HEK293 (cell line): ENCODE results near the gene TRIM26.
"Not testable (repeated sequence)": the region's sequence is repeated elsewhere in the genome, so short reads cannot be mapped to it uniquely, and the experiment has no call there.

Source experiments
- ZBTB20 ChIP-seq: fragments of 450-650 bp; formaldehyde crosslinking; IDR thresholded peaks from 2 replicates; pipeline ENCODE4 v1.5.1; 2016; ENCODE audit warnings: missing biosample characterization, missing genetic modification characterization
- ZFHX2 ChIP-seq: fragments of 450-650 bp; formaldehyde crosslinking; conservative IDR thresholded peaks from 2 replicates; pipeline ENCODE4 v1.5.1; 2016; ENCODE audit warnings: missing biosample characterization, missing genetic modification characterization
- ZNF274 ChIP-seq, 2 experiments: fragments of 200-500 bp in 1 of 2; fragments of 450-650 bp in 1 of 2; sonication (Bioruptor generic) in 1 of 2; formaldehyde crosslinking in 1 of 2; IDR thresholded peaks; 2 replicates each; pipeline versions ENCODE4 v1.5.1 to v1.6.1; 2014 to 2016; ENCODE audit warnings: borderline replicate concordance in 1 of 2, inconsistent platforms in 1 of 2, low read length in 1 of 2, missing biosample characterization in 1 of 2, missing genetic modification characterization in 1 of 2
- ZNF302 ChIP-seq: fragments of 450-650 bp; formaldehyde crosslinking; IDR thresholded peaks from 2 replicates; pipeline ENCODE4 v1.5.1; 2016; ENCODE audit warnings: missing biosample characterization, missing genetic modification characterization, low read depth
- ZNF549 ChIP-seq: fragments of 450-650 bp; IDR thresholded peaks from 2 replicates; pipeline ENCODE4 v1.5.1; 2018; ENCODE audit warnings: missing biosample characterization, missing genetic modification characterization, mild to moderate bottlenecking, inconsistent platforms, moderate library complexity
- ZNF596 ChIP-seq: fragments of 450-650 bp; IDR thresholded peaks from 2 replicates; pipeline ENCODE4 v1.5.0; 2018; ENCODE audit warnings: missing biosample characterization, mild to moderate bottlenecking, missing genetic modification characterization, moderate library complexity
- ZNF677 ChIP-seq: fragments of 450-650 bp; IDR thresholded peaks from 2 replicates; pipeline ENCODE4 v1.5.0; 2018; ENCODE audit warnings: missing biosample characterization, mild to moderate bottlenecking, missing genetic modification characterization, moderate library complexity
- ZNF76 ChIP-seq: fragments of 450-650 bp; formaldehyde crosslinking; IDR thresholded peaks from 2 replicates; pipeline ENCODE4; 2016; ENCODE audit warnings: low read depth, missing biosample characterization, missing genetic modification characterization, borderline replicate concordance
- ZNF785 ChIP-seq: fragments of 450-650 bp; formaldehyde crosslinking; IDR thresholded peaks from 2 replicates; pipeline ENCODE4 v1.5.1; 2016; ENCODE audit warnings: missing biosample characterization, missing genetic modification characterization
- TF ChIP-seq, protein P1 (sequence below): fragments of 450-650 bp; formaldehyde crosslinking; IDR thresholded peaks from 2 replicates; pipeline ENCODE4 v1.5.1; 2016; ENCODE audit warnings: missing biosample characterization, missing genetic modification characterization
- TF ChIP-seq, protein P2 (sequence below): fragments of 450-650 bp; formaldehyde crosslinking; IDR thresholded peaks from 2 replicates; pipeline ENCODE4 v1.5.1; 2016; ENCODE audit warnings: missing biosample characterization, missing genetic modification characterization
- TF ChIP-seq, protein P3 (sequence below): fragments of 450-650 bp; formaldehyde crosslinking; conservative IDR thresholded peaks from 2 replicates; pipeline ENCODE4 v1.5.1; 2016; ENCODE audit warnings: low read depth, missing biosample characterization, missing genetic modification characterization

DNA sequence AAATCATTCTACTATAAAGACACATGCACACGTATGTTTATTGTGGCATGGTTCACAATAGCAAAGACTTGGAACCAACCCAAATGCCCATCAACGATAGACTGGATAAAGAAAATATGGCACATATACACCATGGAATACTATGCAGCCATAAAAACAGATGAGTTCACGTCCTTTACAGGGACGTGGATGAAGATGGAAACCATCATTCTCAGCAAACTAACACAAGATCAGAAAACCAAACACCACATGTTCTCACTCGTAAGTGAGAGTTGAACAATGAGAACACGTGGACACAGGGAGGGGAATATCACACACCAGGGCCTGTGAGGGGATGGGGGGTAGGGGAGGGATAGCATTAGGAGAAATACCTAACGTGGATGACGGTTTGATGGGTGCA, 73.0 kb downstream of the TRIM26 start:
- not testable (repeated sequence) for TF ChIP-seq ZBTB20; ZNF302 (tag by site-specific recombination); ZNF596 (tag by site-specific recombination); ZNF785 (tag by site-specific recombination); ZFHX2 (tag by site-specific recombination); ZNF274 (IDR thresholded peaks at IDR 0.05; ENCODE audit: low read length); ZNF274 (tag by site-specific recombination; IDR thresholded peaks at IDR 0.05; ENCODE audit: borderline replicate concordance); ZNF677 (tag by site-specific recombination); ZNF549 (tag by site-specific recombination); ZNF76
- TF ChIP-seq, protein P1, sequence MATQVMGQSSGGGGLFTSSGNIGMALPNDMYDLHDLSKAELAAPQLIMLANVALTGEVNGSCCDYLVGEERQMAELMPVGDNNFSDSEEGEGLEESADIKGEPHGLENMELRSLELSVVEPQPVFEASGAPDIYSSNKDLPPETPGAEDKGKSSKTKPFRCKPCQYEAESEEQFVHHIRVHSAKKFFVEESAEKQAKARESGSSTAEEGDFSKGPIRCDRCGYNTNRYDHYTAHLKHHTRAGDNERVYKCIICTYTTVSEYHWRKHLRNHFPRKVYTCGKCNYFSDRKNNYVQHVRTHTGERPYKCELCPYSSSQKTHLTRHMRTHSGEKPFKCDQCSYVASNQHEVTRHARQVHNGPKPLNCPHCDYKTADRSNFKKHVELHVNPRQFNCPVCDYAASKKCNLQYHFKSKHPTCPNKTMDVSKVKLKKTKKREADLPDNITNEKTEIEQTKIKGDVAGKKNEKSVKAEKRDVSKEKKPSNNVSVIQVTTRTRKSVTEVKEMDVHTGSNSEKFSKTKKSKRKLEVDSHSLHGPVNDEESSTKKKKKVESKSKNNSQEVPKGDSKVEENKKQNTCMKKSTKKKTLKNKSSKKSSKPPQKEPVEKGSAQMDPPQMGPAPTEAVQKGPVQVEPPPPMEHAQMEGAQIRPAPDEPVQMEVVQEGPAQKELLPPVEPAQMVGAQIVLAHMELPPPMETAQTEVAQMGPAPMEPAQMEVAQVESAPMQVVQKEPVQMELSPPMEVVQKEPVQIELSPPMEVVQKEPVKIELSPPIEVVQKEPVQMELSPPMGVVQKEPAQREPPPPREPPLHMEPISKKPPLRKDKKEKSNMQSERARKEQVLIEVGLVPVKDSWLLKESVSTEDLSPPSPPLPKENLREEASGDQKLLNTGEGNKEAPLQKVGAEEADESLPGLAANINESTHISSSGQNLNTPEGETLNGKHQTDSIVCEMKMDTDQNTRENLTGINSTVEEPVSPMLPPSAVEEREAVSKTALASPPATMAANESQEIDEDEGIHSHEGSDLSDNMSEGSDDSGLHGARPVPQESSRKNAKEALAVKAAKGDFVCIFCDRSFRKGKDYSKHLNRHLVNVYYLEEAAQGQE (tag by site-specific recombination) = not testable (repeated sequence)
- TF ChIP-seq, protein P2, sequence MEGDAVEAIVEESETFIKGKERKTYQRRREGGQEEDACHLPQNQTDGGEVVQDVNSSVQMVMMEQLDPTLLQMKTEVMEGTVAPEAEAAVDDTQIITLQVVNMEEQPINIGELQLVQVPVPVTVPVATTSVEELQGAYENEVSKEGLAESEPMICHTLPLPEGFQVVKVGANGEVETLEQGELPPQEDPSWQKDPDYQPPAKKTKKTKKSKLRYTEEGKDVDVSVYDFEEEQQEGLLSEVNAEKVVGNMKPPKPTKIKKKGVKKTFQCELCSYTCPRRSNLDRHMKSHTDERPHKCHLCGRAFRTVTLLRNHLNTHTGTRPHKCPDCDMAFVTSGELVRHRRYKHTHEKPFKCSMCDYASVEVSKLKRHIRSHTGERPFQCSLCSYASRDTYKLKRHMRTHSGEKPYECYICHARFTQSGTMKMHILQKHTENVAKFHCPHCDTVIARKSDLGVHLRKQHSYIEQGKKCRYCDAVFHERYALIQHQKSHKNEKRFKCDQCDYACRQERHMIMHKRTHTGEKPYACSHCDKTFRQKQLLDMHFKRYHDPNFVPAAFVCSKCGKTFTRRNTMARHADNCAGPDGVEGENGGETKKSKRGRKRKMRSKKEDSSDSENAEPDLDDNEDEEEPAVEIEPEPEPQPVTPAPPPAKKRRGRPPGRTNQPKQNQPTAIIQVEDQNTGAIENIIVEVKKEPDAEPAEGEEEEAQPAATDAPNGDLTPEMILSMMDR = not testable (repeated sequence)
- TF ChIP-seq, protein P3, sequence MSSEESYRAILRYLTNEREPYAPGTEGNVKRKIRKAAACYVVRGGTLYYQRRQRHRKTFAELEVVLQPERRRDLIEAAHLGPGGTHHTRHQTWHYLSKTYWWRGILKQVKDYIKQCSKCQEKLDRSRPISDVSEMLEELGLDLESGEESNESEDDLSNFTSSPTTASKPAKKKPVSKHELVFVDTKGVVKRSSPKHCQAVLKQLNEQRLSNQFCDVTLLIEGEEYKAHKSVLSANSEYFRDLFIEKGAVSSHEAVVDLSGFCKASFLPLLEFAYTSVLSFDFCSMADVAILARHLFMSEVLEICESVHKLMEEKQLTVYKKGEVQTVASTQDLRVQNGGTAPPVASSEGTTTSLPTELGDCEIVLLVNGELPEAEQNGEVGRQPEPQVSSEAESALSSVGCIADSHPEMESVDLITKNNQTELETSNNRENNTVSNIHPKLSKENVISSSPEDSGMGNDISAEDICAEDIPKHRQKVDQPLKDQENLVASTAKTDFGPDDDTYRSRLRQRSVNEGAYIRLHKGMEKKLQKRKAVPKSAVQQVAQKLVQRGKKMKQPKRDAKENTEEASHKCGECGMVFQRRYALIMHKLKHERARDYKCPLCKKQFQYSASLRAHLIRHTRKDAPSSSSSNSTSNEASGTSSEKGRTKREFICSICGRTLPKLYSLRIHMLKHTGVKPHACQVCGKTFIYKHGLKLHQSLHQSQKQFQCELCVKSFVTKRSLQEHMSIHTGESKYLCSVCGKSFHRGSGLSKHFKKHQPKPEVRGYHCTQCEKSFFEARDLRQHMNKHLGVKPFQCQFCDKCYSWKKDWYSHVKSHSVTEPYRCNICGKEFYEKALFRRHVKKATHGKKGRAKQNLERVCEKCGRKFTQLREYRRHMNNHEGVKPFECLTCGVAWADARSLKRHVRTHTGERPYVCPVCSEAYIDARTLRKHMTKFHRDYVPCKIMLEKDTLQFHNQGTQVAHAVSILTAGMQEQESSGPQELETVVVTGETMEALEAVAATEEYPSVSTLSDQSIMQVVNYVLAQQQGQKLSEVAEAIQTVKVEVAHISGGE = not testable (repeated sequence)
